Measurements from ENCODE around the gene PTPN3. TPM values are rescaled to one million over a fixed set of nuclear protein-coding genes. Genes with fewer than 3 reads are reported as not detected.

The PTPN3 gene
- total RNA-seq, 1 experiment from 2014 or later = 20.8 TPM

DNA sequence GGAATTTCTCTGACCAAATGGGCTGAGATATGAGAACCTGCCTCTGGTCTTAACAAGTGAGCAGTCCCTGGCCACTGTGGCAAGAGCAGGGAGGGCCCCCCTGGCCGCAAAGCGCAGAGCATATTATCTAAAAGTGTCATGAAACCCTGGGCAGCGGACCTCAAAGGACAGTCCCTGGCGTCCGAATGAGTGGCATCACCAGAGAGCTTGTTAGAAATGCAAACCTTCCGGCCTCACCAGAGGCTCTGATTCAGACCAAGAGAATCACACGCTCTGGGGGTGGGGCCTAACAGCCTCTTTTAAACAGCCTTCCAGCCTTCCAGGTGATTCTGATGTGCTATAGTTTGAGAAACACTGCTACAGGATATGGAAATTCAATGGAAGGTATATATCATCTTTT is 10.9 kb downstream of the PTPN3 start:
- POLR2A ChIA-PET = no interaction called here
- RAD21 ChIA-PET (ENCODE audit: low non-redundant PET in 1 of 2, low total read pairs in 2 of 2, uncharacterized antibody in 2 of 2, unreplicated experiment in 2 of 2) = no interaction called here
- no peak overlapping the region for H2AFZ ChIP-seq (ENCODE audit: low read depth, low read length, poor library complexity, severe bottlenecking)
- no peak overlapping the region for H3K9ac ChIP-seq (ENCODE audit: low read length)
- no peaks in the 10 kb centered on the region for H3K9me3 ChIP-seq (ENCODE audit: control insufficient read depth in 1 of 2, insufficient read depth in 1 of 2, low read depth in 1 of 2, low read length in 2 of 2)
- no peak overlapping the region for H3K4me3 ChIP-seq (replicated peaks in 1 of 2; ENCODE audit: low read depth in 1 of 2, low read length in 2 of 2)
- ATAC-seq = no peak
- H3K79me2 ChIP-seq (ENCODE audit: insufficient read depth, low read length) = peaks cover 61% of the 10 kb centered on the region
- no peaks in the 10 kb centered on the region for H3K9me2 ChIP-seq (ENCODE audit: insufficient read depth)
- CTCF ChIA-PET = no interaction called here
- no TSS peak for BruUV-seq (replicated peaks)
- H3K4me1 ChIP-seq (ENCODE audit: control insufficient read depth in 1 of 2, insufficient read depth in 2 of 2, low read length in 2 of 2) = peaks cover 14 to 32% of the 10 kb centered on the region in 2 experiments
- H3K36me3 ChIP-seq (ENCODE audit: control insufficient read depth in 1 of 2, insufficient read depth in 2 of 2, low read length in 2 of 2) = no peaks in the 10 kb centered on the region
- no peak overlapping the region for H3K4me2 ChIP-seq (ENCODE audit: low read length)
- no peaks in the 10 kb centered on the region for H3K27me3 ChIP-seq (ENCODE audit: insufficient read depth, low read length)
- intact Hi-C loops (cut with micrococcal nuclease) = no loop called here
- no peak for DNase-seq (ENCODE audit: low read depth, low spot score)
- no peak overlapping the region for H3K27ac ChIP-seq (ENCODE audit: low read depth, low read length)
- no peak for TF ChIP-seq JUND (IDR thresholded peaks at IDR 0.05)
- no peak for TF ChIP-seq CEBPB (IDR thresholded peaks at IDR 0.05; ENCODE audit: low read depth)
- TF ChIP-seq FOSL1 (IDR thresholded peaks at IDR 0.05; ENCODE audit: low read depth) = no peak
- TF ChIP-seq EZH2phosphoT487 (IDR thresholded peaks at IDR 0.05; ENCODE audit: borderline replicate concordance) = no peak
- H4K20me1 ChIP-seq (ENCODE audit: insufficient read depth) = no peaks in the 10 kb centered on the region

DNA sequence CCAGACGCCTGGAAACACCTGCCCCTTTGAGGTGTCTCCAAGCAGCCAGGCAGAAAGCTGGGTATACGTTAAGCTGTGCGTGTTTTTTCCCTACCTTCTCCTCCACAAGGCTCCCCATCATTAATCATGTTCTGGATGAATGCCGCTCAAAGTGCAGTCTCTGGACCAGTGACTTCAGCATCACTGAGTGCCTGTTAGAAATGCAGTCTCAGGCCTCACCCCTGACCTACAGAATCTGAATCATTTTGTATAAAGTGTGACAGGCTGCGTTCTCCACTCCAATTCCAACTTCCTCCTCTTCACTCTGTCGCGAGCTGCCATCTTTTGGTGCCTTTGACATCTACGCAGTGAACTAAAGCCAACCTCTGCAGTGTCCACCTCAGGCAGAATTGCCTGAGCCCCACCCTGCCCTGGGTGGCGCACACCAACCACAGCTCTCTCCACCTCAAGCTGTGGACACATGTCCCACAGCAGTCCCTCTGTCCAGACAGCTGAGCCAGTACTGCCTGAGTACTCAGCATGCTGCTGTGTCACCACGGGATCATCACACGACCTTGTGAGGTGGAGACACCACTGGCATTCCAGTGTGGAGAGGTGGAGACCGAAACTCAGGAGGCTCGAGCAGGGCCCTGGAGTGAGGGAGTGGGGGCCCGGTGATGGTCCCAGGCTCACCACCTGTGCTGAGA is 14.2 kb downstream of the PTPN3 start:
- Histone ChIP-seq H4K20me1 (ENCODE audit: insufficient read depth) (no peaks in the 10 kb centered on the region), H2AFZ (ENCODE audit: low read depth, low read length, poor library complexity, severe bottlenecking) (no peak overlapping the region), H3K9ac (ENCODE audit: low read length) (no peak overlapping the region), H3K36me3 (ENCODE audit: control insufficient read depth in 1 of 2, insufficient read depth in 2 of 2, low read length in 2 of 2) (0 out of 4 replicates have a peak, but pooled peaks cover 0 to 3% of the 10 kb centered on the region in 2 experiments), H3K9me2 (ENCODE audit: insufficient read depth) (no peaks in the 10 kb centered on the region), H3K4me2 (ENCODE audit: low read length) (no peak overlapping the region), H3K9me3 (ENCODE audit: control insufficient read depth in 1 of 2, insufficient read depth in 1 of 2, low read depth in 1 of 2, low read length in 2 of 2) (no peaks in the 10 kb centered on the region), H3K27ac (ENCODE audit: low read depth, low read length) (no peak overlapping the region), H3K4me3 (replicated peaks in 1 of 2; ENCODE audit: low read depth in 1 of 2, low read length in 2 of 2) (no peak overlapping the region), H3K79me2 (ENCODE audit: insufficient read depth, low read length) (peaks cover 60% of the 10 kb centered on the region), H3K27me3 (ENCODE audit: insufficient read depth, low read length) (no peaks in the 10 kb centered on the region), H3K4me1 (ENCODE audit: control insufficient read depth in 1 of 2, insufficient read depth in 2 of 2, low read length in 2 of 2) (peaks cover 6 to 27% of the 10 kb centered on the region in 2 experiments)
- POLR2A ChIA-PET = interaction anchor here (1.0 kb wide), 1 partner anchor 13 kb away, joined by 3 read pairs; no protein-coding TSS in a partner anchor
- RAD21 ChIA-PET (ENCODE audit: low non-redundant PET in 1 of 2, low total read pairs in 2 of 2, uncharacterized antibody in 2 of 2, unreplicated experiment in 2 of 2) = no interaction called here
- DNase-seq (ENCODE audit: low read depth, low spot score) (no peak), ATAC-seq (no peak)
- intact Hi-C loops (cut with micrococcal nuclease) = no loop called here
- BruUV-seq (replicated peaks) = no TSS peak
- CTCF ChIA-PET = interaction anchor here (1.0 kb wide), 1 partner anchor 14 kb away, joined by 3 read pairs; no protein-coding TSS in a partner anchor
- TF ChIP-seq, protein P1, sequence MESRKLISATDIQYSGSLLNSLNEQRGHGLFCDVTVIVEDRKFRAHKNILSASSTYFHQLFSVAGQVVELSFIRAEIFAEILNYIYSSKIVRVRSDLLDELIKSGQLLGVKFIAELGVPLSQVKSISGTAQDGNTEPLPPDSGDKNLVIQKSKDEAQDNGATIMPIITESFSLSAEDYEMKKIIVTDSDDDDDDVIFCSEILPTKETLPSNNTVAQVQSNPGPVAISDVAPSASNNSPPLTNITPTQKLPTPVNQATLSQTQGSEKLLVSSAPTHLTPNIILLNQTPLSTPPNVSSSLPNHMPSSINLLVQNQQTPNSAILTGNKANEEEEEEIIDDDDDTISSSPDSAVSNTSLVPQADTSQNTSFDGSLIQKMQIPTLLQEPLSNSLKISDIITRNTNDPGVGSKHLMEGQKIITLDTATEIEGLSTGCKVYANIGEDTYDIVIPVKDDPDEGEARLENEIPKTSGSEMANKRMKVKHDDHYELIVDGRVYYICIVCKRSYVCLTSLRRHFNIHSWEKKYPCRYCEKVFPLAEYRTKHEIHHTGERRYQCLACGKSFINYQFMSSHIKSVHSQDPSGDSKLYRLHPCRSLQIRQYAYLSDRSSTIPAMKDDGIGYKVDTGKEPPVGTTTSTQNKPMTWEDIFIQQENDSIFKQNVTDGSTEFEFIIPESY (IDR thresholded peaks at IDR 0.05; ENCODE audit: extremely low read depth, insufficient replicate concordance, low read length) = no peak
- TF ChIP-seq, protein P2, sequence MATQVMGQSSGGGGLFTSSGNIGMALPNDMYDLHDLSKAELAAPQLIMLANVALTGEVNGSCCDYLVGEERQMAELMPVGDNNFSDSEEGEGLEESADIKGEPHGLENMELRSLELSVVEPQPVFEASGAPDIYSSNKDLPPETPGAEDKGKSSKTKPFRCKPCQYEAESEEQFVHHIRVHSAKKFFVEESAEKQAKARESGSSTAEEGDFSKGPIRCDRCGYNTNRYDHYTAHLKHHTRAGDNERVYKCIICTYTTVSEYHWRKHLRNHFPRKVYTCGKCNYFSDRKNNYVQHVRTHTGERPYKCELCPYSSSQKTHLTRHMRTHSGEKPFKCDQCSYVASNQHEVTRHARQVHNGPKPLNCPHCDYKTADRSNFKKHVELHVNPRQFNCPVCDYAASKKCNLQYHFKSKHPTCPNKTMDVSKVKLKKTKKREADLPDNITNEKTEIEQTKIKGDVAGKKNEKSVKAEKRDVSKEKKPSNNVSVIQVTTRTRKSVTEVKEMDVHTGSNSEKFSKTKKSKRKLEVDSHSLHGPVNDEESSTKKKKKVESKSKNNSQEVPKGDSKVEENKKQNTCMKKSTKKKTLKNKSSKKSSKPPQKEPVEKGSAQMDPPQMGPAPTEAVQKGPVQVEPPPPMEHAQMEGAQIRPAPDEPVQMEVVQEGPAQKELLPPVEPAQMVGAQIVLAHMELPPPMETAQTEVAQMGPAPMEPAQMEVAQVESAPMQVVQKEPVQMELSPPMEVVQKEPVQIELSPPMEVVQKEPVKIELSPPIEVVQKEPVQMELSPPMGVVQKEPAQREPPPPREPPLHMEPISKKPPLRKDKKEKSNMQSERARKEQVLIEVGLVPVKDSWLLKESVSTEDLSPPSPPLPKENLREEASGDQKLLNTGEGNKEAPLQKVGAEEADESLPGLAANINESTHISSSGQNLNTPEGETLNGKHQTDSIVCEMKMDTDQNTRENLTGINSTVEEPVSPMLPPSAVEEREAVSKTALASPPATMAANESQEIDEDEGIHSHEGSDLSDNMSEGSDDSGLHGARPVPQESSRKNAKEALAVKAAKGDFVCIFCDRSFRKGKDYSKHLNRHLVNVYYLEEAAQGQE (IDR thresholded peaks at IDR 0.05; ENCODE audit: low read depth) = no peak
- TF ChIP-seq, protein P3, sequence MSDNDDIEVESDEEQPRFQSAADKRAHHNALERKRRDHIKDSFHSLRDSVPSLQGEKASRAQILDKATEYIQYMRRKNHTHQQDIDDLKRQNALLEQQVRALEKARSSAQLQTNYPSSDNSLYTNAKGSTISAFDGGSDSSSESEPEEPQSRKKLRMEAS (IDR thresholded peaks at IDR 0.05) = no peak
- TF ChIP-seq JUND (IDR thresholded peaks at IDR 0.05) = no peak
- TF ChIP-seq SRF (IDR thresholded peaks at IDR 0.05; ENCODE audit: low read depth) = no peak
- no peak for TF ChIP-seq TCF7L2 (IDR thresholded peaks at IDR 0.05; ENCODE audit: borderline replicate concordance, extremely low read depth, insufficient read depth, insufficient read length)
- TF ChIP-seq ZNF274 (IDR thresholded peaks at IDR 0.05; ENCODE audit: low read depth, low read length) = no peak
- TF ChIP-seq, protein P4, sequence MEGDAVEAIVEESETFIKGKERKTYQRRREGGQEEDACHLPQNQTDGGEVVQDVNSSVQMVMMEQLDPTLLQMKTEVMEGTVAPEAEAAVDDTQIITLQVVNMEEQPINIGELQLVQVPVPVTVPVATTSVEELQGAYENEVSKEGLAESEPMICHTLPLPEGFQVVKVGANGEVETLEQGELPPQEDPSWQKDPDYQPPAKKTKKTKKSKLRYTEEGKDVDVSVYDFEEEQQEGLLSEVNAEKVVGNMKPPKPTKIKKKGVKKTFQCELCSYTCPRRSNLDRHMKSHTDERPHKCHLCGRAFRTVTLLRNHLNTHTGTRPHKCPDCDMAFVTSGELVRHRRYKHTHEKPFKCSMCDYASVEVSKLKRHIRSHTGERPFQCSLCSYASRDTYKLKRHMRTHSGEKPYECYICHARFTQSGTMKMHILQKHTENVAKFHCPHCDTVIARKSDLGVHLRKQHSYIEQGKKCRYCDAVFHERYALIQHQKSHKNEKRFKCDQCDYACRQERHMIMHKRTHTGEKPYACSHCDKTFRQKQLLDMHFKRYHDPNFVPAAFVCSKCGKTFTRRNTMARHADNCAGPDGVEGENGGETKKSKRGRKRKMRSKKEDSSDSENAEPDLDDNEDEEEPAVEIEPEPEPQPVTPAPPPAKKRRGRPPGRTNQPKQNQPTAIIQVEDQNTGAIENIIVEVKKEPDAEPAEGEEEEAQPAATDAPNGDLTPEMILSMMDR (IDR thresholded peaks at IDR 0.05 in 2 of 3, conservative IDR thresholded peaks at IDR 0.05 in 1 of 3; ENCODE audit: borderline replicate concordance in 1 of 3, insufficient read depth in 1 of 3, low read depth in 2 of 3, low read length in 2 of 3) = no peak

Measured in HCT116 (cell line).